Measurements from ENCODE around the gene PRKAG2.

The PRKAG2 gene

DNA sequence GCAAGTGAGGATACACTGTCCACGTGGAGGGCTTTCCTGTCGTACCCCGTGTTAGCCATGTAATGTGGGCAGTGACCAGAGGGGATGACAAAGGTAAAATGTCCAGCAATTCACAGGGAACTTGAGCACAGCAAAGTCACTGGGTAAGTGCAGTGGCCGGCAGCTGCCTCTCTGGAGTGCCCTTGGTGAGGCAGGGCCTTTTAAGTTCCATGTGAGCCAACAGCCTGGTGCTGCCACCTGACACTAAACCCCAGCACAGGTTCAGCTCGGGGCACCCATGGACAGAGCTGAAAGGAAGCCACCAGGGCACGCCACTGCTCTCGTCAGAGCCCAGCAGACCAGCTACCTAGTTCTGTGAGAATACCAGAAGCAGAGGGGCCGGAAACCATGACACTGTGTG, 168.3 kb downstream of the PRKAG2 start:
- no peak overlapping the region for H3K27ac ChIP-seq
- ChIA-PET CTCF (interaction anchor here (0.6 kb wide), 1 partner anchor 50 kb away, joined by 3 read pairs; no protein-coding TSS in a partner anchor), POLR2A (ENCODE audit: low non-redundant PET) (no interaction called here)
- TF ChIP-seq, protein P1, sequence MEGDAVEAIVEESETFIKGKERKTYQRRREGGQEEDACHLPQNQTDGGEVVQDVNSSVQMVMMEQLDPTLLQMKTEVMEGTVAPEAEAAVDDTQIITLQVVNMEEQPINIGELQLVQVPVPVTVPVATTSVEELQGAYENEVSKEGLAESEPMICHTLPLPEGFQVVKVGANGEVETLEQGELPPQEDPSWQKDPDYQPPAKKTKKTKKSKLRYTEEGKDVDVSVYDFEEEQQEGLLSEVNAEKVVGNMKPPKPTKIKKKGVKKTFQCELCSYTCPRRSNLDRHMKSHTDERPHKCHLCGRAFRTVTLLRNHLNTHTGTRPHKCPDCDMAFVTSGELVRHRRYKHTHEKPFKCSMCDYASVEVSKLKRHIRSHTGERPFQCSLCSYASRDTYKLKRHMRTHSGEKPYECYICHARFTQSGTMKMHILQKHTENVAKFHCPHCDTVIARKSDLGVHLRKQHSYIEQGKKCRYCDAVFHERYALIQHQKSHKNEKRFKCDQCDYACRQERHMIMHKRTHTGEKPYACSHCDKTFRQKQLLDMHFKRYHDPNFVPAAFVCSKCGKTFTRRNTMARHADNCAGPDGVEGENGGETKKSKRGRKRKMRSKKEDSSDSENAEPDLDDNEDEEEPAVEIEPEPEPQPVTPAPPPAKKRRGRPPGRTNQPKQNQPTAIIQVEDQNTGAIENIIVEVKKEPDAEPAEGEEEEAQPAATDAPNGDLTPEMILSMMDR (conservative IDR thresholded peaks at IDR 0.05; ENCODE audit: low read depth): no peak
- DNase-seq (ENCODE audit: low spot score): no peak

GRCh38 chr7:151707757-151708156, 169.2 kb downstream of the PRKAG2 start:
- POLR2A ChIA-PET (ENCODE audit: low non-redundant PET): no interaction called here
- no peak for DNase-seq (ENCODE audit: low spot score)
- CTCF ChIA-PET: no interaction called here
- TF ChIP-seq, protein P1 (conservative IDR thresholded peaks at IDR 0.05; ENCODE audit: low read depth): no peak
- H3K27ac ChIP-seq: no peak overlapping the region

GRCh38 chr7:151707105-151707469, 169.8 kb downstream of the PRKAG2 start:
- POLR2A ChIA-PET (ENCODE audit: low non-redundant PET): no interaction called here
- CTCF ChIA-PET: no interaction called here
- no peak for DNase-seq (ENCODE audit: low spot score)
- H3K27ac ChIP-seq: no peak overlapping the region
- TF ChIP-seq, protein P1 (conservative IDR thresholded peaks at IDR 0.05; ENCODE audit: low read depth): no peak

DNA sequence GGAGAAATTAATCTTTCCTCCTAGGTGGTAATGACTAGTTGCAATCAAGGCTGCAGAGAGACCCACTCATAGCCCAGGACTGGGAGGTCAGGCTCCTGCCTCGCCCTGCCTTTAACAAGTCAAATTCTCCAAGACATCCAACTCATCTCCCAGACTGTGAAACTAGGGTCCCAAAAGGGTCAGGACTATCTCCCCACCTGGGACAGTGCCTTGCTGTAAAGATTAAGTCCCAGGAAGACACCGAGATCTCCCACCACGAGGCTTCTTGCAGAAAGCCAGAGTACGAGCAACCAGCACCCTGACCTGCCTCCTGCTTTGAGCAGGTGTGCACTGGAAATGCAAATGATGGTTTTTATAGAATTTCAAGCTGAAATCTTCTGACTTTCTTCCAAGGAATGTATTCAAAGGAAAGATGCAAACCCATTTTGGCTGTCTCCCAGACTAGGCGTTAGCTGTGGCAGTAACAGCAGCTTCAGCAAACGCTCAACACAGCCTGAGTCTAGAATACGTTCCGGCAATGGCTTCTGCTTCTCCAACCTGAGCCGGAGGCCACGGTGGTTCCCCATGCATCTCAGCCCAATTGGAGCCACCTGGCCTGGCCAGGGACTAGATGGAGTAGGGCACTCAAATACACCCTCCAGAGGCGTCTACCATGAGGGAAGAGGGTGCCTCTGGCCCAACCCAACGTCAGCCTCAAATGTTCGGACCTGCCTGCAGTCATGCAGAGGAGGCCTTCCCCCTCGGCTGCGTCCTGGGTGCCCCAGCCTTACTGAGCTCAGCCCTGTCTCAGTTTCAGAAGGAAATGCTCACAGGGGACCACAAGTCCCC, 170.4 kb downstream of the PRKAG2 start:
- TF ChIP-seq, protein P1 (conservative IDR thresholded peaks at IDR 0.05; ENCODE audit: low read depth): no peak
- ChIA-PET POLR2A (ENCODE audit: low non-redundant PET) (no interaction called here), CTCF (no interaction called here)
- H3K27ac ChIP-seq: no peak overlapping the region
- DNase-seq (ENCODE audit: low spot score): no peak

- ChIA-PET POLR2A (ENCODE audit: low non-redundant PET) (no interaction called here), CTCF (interaction anchor here (0.6 kb wide), 1 partner anchor 19 kb away, joined by 3 read pairs; no protein-coding TSS in a partner anchor)
- TF ChIP-seq, protein P1 (conservative IDR thresholded peaks at IDR 0.05; ENCODE audit: low read depth): no peak; the same call in 1 of the 2 replicates
- DNase-seq (ENCODE audit: low spot score): no peak
- no peak overlapping the region for H3K27ac ChIP-seq
Measured at GRCh38 chr7:151705636-151706276, 171.2 kb downstream of the PRKAG2 start.

GRCh38 chr7:151704960-151705635, 171.8 kb downstream of the PRKAG2 start:
- no peak overlapping the region for H3K27ac ChIP-seq
- DNase-seq (ENCODE audit: low spot score): no peak
- ChIA-PET CTCF (interaction anchor here (0.6 kb wide), 1 partner anchor 19 kb away, joined by 3 read pairs; no protein-coding TSS in a partner anchor), POLR2A (ENCODE audit: low non-redundant PET) (no interaction called here)
- TF ChIP-seq, protein P1 (conservative IDR thresholded peaks at IDR 0.05; ENCODE audit: low read depth): no peak

Data from RWPE1 (cell line).